Stimulated activated CD4-positive, alpha-beta T cell treated with anti-CD3 and anti-CD28 coated beads, Interleukin-1b, Interleukin-23, amount 100 ng/mL, for 48 hours (primary cell): Measurements from ENCODE around the gene GNA15.
A peak's percentile ranks its signal among the peaks of the same experiment; 100 is the strongest.

Experiments
- DNase-seq: peaks from one replicate; pipeline ENCODE4 v3.0.0-alpha.2; 2020

GNA15 gene

DNA sequence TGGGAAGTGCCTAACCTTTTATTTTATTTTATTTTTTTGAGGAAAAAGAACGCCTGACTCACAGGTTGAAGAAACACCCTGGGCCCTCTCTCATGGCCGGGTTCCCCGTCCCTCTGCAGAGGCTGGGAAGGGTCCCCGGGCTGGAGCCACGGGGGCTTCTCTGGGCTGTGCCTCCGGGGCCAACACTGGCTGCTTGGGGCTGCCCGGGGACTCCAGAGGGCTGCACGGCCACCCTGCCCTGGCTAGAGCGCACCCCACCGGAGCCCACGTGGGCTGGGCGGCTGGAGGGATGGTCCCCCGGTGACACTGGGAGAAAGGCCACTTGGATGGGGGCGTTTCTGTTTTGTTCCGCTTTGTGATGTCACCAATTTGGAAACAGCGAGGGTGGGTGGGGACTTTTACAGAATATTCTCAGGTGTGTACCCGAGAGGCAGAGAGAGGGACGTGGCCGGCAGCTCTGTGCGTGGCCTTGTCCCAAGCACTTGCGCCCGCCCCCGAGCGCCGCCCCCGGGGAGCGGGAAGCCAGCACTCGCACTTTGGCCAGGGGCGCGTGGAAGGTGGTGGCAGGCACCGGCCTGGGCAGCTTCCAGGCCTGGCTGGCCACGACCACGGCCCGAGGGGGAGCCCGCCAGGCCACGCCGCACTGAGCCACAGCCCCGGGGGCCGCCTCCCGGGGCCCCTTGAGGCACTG is 13.9 kb upstream of the GNA15 start:
- DNase-seq = no peak

DNA sequence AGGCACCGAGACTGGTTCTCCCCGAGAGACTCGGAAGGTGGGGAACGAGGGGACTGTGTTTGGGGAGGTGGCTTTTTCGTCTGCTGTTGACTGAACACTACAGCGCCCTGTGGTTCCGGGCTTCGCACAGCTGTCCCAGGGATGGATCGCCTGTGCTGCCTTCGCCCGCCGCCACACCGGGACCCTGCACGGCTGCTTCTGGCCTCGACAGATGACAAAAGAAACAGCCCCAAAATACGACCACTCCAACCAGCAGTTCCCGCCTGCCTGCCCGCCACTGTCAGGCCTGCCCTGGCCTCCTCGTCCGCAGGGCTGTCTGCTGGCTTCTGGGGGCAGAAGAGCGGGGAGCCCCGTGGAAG is 13.3 kb upstream of the GNA15 start:
- DNase-seq = no peak

- no peak for DNase-seq
These were observed 12.6 kb upstream of the GNA15 start for GRCh38 chr19:3123088-3123721.

- DNase-seq = no peak
These were observed 11.9 kb upstream of the GNA15 start for GRCh38 chr19:3123956-3124355.

- no peak for DNase-seq
These were observed 11.2 kb upstream of the GNA15 start for GRCh38 chr19:3124630-3125029.

- DNase-seq = peak; percentile 75
These were observed 9.8 kb upstream of the GNA15 start for GRCh38 chr19:3125900-3126524.

DNA sequence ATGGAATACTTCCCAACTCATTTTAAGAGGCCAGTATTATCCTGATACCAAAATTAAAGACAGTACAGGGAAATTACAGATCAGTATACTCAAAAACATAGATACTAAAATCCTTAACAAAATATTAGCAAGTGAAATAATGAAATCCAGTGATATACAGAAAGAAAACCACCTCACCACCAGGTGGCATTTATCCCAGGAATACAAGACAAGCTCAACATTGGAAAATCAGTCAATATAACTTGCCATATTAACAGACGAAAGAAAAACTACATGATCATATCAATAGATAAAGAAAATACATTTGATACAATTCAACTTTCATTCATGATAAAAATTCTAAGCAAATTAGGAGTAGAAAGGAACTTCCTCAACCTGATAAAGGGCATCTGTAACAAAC is 6.7 kb upstream of the GNA15 start:
- DNase-seq = no peak

GRCh38 chr19:3131168-3131567 is 4.7 kb upstream of the GNA15 start:
- DNase-seq = no peak

DNA sequence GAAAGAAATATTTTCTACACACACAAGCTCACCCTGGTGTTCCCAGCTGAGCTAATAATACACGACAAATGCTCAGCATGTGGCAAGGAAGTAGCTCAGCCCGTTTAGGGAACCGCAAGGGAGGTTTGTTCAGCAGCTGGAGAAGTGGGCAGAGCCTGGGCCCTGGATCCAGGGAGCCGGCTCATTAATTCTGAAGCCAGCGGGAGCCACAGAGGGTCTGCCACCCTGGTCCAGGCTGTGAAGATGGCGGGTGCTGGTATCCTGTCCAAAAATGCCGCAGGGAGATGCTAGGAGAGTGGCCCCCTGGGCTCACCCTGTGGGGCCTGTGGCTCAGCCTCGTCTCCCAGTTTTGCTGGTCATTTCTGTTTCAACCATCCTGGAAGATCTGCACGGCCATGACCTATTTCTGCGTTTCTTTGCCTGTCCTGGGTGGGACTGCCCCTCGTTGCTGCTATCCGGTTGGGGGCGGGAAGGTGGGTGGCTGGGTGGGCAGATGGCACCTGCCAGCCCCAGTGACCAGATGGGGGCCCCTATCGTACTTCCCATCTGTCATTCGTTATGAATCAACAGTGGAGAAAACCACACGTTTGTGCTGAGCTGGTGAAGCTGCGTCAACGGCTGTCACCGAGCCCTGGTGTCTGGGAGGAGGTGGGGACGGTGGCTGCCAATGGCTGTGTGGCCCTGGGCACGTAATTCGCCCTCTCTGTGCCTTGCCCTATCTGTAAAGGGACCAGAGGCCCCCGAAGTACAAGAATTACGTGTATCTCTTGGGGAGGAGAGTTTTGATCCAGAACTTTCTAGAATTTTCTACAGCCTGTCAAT is 2.7 kb upstream of the GNA15 start:
- DNase-seq = peak; percentile 92

DNA sequence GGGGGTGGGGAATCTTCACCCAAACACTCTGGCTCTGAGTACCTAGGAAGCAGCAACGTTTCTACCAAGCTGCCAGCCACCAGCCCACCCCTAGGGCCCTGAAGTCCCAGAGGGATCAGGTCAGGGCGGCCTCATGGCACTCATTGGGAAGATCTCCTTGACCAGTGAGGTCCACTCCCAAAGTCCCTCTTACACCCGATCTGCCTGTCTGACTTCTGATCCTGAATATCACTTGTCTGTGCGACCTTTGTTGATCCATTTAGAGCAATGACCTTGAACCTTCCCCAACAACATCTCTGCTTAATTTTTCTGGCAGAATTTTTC is 2.1 kb upstream of the GNA15 start:
- DNase-seq = no peak

DNA sequence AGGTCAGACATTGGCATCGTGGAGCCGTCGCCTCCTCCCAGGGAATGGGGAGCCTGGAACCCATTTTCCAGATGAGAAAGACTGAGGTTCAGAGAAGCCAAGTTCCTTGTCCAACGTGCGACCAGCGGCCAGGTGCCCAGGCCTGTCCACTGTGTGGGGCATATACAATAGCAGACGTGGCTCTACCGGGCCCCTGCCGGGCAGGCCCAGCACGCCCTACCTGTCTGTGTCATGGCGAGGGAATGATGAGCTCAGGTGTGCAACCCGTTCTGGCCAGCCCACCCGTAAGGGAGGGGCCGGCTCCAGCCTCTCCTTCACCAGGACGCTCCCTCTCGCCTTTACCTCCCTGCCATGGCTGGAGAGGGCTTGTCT is 837 bp downstream of the GNA15 start:
- DNase-seq = no peak

DNA sequence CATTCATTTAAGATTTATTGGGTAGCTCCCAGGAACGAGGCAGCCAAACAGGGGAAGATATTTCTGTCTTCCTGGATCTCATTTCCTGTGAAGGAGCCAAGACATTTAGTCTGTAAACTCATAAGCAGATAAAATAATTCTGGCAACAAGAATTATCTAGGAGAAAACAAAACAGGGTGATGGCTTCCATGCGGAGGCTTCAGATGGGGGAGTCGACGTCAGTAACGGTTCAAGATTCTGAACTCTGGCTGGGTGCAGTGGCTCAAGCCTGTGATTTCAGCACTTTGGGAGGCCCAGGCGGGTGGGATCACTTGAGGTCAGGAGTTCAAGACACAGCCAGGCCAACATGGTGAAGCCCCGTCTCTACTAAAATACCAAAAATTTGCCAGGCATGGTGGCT is 1.3 kb downstream of the GNA15 start:
- DNase-seq = no peak

GRCh38 chr19:3138268-3138667 is 2.4 kb downstream of the GNA15 start:
- no peak for DNase-seq

DNA sequence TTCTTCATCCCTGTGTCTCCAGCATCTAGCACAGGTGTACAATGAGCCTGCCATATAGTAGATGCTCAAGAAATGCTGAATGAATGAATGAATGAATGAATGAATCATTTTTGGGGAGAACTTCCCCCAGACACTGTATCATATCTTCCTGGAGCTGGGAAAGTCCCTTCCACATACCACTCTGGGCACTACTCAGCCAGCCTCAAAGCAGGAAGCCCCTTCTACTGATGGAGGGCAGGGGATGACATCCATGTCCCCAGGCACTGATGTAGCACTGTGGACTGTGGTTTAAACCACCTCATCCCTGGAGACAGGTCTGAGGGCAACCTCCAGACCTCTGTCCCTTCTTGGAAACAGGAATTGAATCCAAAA is 4.8 kb downstream of the GNA15 start:
- DNase-seq = no peak

DNA sequence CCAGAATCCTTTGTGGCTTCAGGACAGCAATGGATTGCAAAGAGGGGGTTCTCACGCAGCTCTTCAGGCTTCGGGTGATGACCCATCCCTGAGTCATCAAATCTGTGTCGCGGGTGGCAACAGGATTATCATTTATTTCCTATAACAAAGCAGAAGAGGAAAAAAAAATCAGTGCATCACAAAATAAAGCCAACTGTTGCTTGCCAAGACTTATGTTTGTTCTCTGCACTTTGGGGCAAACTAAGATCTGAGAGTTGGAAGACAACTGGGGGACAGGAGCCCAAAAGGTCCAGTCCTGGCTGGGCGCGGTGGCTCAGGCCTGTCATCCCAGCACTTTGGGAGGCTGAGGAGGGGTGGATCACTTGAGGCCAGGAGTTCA is 6.4 kb downstream of the GNA15 start:
- peak; percentile 72 for DNase-seq

DNA sequence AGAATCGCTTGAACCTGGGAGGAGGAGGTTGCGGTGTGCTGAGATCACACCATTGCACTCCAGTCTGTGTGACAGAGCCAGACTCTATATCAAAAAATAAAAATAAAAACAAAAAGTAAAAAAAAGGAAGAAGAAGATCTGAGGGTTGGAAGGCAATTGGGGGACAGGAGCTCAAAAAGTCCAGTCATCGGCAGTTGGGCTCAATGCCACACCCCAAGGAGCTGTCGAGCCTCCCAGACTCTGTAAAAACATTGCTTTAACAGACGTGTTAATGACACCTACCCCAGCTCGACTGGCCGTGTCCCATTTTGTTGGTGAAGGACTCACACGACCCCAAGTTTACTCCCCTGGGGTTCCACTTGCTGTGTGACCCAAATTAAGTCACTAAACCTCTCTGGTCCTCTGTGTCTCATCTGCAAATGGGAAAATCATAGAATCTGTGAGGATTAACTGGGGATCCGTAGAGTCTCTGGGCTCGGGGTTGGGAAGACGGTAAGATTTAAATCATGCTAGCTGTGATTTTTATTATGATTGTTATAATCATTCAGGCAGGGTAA is 7.0 kb downstream of the GNA15 start:
- DNase-seq = no peak

DNA sequence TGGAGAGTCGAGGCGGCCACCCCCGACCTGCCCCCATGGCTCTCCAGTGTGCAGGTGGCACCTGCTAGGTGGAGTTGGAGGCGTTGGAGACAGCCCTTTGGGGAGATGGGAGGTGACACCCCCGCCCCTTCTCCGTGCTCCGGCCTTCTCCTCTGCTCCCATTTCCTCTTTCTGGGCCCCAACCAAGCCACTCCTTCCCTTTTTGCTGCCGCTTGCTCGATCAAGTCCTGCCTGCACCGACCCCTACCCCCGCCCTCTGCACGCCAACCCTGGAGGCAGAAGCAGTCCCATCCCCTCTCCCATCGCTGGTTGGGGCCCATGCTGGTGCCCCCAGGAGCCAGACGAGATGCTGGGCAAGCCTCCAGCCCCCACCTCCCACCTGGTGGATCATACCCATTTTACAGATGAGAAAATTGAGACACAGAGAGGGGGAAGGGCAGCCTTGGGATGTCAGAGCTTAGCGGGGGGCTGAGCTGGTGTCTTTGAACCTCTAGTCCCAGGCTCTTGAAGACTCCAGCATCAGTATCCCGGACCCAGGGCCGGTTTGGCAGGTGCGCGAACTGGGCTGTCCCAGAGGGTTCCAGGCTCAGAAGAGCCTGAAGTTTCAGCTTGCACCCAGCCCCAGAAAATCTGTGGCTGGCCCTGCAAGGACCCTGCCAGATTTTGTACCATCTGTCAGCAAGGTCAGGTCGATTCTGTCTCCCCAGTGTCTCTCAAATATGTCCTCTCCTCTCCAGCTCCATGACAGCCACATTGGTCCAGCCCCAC is 10.3 kb downstream of the GNA15 start:
- DNase-seq = no peak

- DNase-seq = peak; percentile 64
These were observed 10.9 kb downstream of the GNA15 start for GRCh38 chr19:3146677-3147100.

- no peak for DNase-seq
These were observed 12.7 kb downstream of the GNA15 start for GRCh38 chr19:3148503-3148902.

GRCh38 chr19:3149089-3149488 is 13.3 kb downstream of the GNA15 start:
- no peak for DNase-seq

DNA sequence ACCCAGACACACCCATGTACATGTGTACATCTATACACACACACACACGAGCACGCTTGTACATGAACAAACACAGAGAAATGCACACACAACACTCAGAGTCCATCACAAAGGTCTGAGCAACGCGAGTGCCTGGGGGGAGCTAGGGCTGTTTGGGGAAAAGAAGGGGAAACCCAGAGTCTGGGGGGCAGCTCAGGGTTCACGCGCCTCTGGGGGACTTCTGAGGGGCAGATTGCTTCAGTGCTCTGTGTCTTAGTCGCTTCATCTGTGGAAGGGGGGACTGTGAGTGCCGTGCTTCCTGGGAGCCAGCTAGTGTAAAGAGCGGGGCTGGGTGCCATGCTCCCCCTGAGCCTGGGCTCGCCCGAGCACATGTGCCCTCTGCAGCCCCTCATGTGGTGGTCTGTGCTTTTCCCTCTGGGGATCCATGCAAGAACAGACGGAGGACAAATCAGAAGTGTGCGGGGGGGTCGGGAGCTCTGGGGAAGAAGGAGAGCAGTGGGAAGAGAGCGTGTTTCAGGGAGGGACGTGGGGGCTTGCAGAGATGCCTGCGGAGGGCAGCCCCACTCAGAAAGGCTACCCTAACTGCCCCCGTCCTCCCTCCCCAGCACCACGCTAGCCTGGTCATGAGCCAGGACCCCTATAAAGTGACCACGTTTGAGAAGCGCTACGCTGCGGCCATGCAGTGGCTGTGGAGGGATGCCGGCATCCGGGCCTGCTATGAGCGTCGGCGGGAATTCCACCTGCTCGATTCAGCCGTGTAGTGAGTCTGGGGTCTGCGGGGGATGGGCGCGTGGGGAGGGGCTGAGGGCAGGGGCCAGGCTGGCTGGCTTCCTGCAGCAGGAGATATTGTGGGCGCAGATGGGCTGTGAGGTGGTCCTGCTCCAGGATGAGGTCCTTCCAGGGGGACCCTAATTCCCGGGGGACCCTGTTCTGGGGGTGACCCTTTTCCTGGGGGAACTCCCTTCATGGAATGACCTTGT is 14.0 kb downstream of the GNA15 start:
- DNase-seq = no peak
